ENCODE measurements around the gene ANO2.
"Not testable (repeated sequence)": the region's sequence is repeated elsewhere in the genome, so short reads cannot be mapped to it uniquely, and the experiment has no call there.

The ANO2 gene

GRCh38 chr12:5716201-5716600 lies 228.9 kb downstream of the ANO2 start:
- no peak for DNase-seq

GRCh38 chr12:5715021-5715420 lies 230.0 kb downstream of the ANO2 start:
- DNase-seq: no peak

GRCh38 chr12:5713599-5714081 lies 231.4 kb downstream of the ANO2 start:
- no peak for DNase-seq

- DNase-seq: no peak
Measured at GRCh38 chr12:5710260-5710878, 234.7 kb downstream of the ANO2 start.

GRCh38 chr12:5708371-5708770 lies 236.7 kb downstream of the ANO2 start:
- DNase-seq: no peak

GRCh38 chr12:5706247-5706646 lies 238.8 kb downstream of the ANO2 start:
- DNase-seq: no peak

- no peak for DNase-seq
Measured at GRCh38 chr12:5705791-5706190, 239.3 kb downstream of the ANO2 start.

GRCh38 chr12:5694759-5695409 lies 250.2 kb downstream of the ANO2 start:
- no peak for DNase-seq

GRCh38 chr12:5692850-5693249 lies 252.2 kb downstream of the ANO2 start:
- no peak for DNase-seq

GRCh38 chr12:5691943-5692342 lies 253.1 kb downstream of the ANO2 start:
- no peak for DNase-seq

GRCh38 chr12:5690240-5690639 lies 254.8 kb downstream of the ANO2 start:
- no peak for DNase-seq

GRCh38 chr12:5689773-5690172 lies 255.3 kb downstream of the ANO2 start:
- DNase-seq: no peak

GRCh38 chr12:5688226-5688625 lies 256.8 kb downstream of the ANO2 start:
- no peak for DNase-seq

- no peak for DNase-seq
Measured at GRCh38 chr12:5685935-5686334, 259.1 kb downstream of the ANO2 start.

GRCh38 chr12:5684989-5685388 lies 260.1 kb downstream of the ANO2 start:
- no peak for DNase-seq

GRCh38 chr12:5682581-5682980 lies 262.5 kb downstream of the ANO2 start:
- no peak for DNase-seq

- no peak for DNase-seq
Measured at GRCh38 chr12:5678176-5678575, 266.9 kb downstream of the ANO2 start.

- not testable (repeated sequence) for DNase-seq
Measured at GRCh38 chr12:5669624-5670023, 275.4 kb downstream of the ANO2 start.

- DNase-seq: no peak
Measured at GRCh38 chr12:5665615-5666014, 279.4 kb downstream of the ANO2 start.

GRCh38 chr12:5661811-5662210 lies 283.2 kb downstream of the ANO2 start:
- no peak for DNase-seq

GRCh38 chr12:5660238-5660637 lies 284.8 kb downstream of the ANO2 start:
- no peak for DNase-seq

GRCh38 chr12:5658339-5658941 lies 286.6 kb downstream of the ANO2 start:
- DNase-seq: not testable (repeated sequence)

GRCh38 chr12:5656836-5657235 lies 288.2 kb downstream of the ANO2 start:
- DNase-seq: no peak

- no peak for DNase-seq
Measured at GRCh38 chr12:5655120-5655519, 289.9 kb downstream of the ANO2 start.

Data from DMS153 (cell line).